ENCODE data around the gene MCRIP1.

GRCh38 chr17:81871387-81872230 lies 38.5 kb upstream of the MCRIP1 start:
- TF ChIP-seq EZH2 (IDR thresholded peaks at IDR 0.05; ENCODE audit: insufficient read depth, poor library complexity, severe bottlenecking) (no peak), EZH2phosphoT487 (IDR thresholded peaks at IDR 0.05; ENCODE audit: insufficient read depth, low read depth) (no peak)
